Measurements from ENCODE around the gene PTPRM.
"Not testable (repeated sequence)": the region's sequence is repeated elsewhere in the genome, so short reads cannot be mapped to it uniquely, and the experiment has no call there.

Gene PTPRM

DNA sequence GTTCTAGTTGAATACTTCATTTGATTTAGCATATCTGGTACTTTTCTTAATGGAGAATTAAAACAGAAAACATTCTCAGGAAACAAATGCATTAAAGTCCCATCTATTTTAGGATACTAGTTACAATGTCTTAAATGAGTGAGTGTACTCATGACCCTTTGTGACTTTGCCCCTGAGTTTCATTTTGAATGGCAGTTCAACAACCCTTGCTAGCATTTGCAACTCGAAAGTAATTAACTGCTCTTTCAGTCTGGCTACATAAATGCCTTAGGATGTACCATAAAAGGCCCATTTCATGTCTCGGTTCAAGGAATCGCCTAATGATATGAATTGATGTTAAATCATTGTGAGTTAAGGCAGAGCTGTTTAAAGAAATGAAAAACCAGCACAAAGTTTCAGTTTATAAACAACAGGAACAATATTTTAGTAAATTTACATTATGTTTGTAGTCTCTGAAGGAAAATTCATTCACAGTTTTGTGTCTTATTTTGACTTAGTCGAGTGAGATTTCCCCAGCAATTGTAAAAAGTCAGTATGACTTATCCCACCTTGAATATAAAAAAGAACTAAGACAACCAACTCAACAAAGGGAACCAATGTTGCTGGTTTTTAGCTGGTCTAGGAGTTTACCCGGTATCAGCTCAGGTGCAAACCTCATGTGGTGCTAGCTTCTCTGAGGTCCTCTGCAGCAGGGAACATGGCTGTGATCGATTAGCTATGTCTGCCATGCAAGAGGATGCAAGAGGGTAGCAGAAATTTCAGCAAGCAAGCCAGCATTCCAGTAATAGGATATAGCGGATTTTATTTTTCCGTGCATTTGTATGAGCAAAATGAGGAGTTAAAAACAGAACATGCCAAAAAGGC, 386.2 kb downstream of the PTPRM start:
- TF ChIP-seq POLR2AphosphoS5 (IDR thresholded peaks at IDR 0.05; ENCODE audit: low read depth, low read length) (no peak), TAF1 (IDR thresholded peaks at IDR 0.05; ENCODE audit: borderline replicate concordance, low read depth, low read length) (no peak), POLR2A (IDR thresholded peaks at IDR 0.05; ENCODE audit: low read depth, low read length) (no peak)
- no peak for FAIRE-seq

DNA sequence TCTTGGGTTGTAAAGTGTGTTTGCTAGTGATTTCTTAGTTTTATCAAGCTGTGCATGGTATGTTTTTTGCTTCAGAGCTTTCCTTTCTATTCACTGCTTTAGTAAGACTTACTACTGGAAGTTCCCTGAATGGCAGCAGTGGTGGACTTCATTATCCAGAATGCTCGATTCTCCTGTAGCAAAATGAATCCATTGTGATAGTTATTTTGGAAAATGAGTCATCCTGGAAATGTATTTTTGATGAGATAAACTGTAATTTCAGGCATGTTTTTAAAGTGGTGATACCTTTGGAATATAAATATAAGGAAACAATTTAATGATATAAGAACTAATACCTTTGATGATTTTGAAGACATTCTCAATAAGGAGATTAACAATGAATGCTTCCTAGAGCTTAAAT, 387.1 kb downstream of the PTPRM start:
- DNase-seq (ENCODE audit: insufficient read length) (no peak), FAIRE-seq (no peak)
- TF ChIP-seq TAF1 (IDR thresholded peaks at IDR 0.05; ENCODE audit: borderline replicate concordance, low read depth, low read length) (no peak), POLR2AphosphoS5 (IDR thresholded peaks at IDR 0.05; ENCODE audit: low read depth, low read length) (no peak), POLR2A (IDR thresholded peaks at IDR 0.05; ENCODE audit: low read depth, low read length) (no peak)

More for the DNA sequence above, 386.2 kb downstream of the PTPRM start:
- no peak for DNase-seq (ENCODE audit: insufficient read length)

- FAIRE-seq (no peak), DNase-seq (ENCODE audit: insufficient read length) (no peak)
- TF ChIP-seq POLR2AphosphoS5 (IDR thresholded peaks at IDR 0.05; ENCODE audit: low read depth, low read length), result no peak
- no peak for TF ChIP-seq TAF1 (IDR thresholded peaks at IDR 0.05; ENCODE audit: borderline replicate concordance, low read depth, low read length)
- TF ChIP-seq POLR2A (IDR thresholded peaks at IDR 0.05; ENCODE audit: low read depth, low read length), result no peak
Measured at GRCh38 chr18:7955175-7955574, 388.1 kb downstream of the PTPRM start.

DNA sequence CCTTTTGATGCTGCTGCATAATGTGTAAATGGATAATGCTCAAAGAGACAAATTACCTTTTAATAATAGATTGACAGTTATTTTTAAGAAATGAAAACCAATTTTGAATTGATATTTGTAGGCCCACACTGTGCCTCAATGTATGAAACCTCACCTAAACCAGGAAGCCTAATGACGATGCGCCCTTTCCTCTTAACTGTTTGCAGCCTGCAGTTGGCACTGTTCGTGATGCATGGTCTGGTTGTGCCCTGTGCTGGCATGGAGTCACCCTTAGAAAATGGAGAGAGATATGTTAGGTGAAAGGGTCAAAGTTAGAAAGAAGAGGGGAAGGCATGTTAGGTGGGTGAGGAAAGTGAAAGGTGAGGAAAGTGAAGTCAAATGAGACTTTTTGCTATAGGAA, 390.2 kb downstream of the PTPRM start:
- no peak for TF ChIP-seq POLR2A (IDR thresholded peaks at IDR 0.05; ENCODE audit: low read depth, low read length)
- DNase-seq (ENCODE audit: insufficient read length), result no peak
- no peak for FAIRE-seq

DNA sequence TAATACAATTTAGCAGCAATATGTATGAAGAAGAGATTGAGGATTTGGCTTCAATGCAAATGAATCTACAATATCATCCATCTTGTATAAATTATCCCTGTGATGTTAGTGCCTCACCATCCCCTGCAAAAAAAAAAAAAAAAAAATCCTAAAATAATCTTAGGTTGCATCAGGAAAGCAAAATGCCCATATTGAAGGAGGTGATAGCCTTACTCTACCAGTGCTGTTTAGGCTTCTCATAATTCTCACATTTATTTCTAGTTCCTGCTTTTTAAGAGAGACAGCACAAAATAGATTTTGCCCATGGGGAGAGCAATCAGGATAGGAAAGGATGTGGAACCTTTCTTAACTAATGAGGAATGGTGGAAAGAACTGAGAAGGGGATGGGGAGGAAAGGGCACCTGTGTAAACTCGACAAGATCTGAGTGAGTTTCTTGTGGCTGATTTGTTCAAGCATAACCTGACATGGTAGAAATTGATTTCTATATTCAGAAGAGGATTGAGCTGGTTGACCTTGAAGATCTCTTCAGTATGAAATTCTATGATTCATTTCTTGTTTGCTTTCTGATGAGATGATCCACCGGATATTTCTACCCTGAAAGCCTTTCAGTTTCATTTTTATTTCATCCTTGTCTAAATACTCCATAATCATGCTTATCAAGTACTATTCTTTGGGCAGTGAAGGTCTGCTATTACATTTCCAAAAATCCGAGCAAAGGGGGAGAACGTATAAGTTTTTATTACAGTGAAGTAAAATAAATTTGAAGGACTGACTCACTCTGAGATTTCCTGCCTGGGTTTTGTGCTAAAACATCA, 391.2 kb downstream of the PTPRM start:
- DNase-seq (ENCODE audit: insufficient read length) (no peak), FAIRE-seq (no peak)
- TF ChIP-seq TAF1 (IDR thresholded peaks at IDR 0.05; ENCODE audit: borderline replicate concordance, low read depth, low read length), result no peak
- TF ChIP-seq POLR2A (IDR thresholded peaks at IDR 0.05; ENCODE audit: low read depth, low read length), result no peak
- TF ChIP-seq POLR2AphosphoS5 (IDR thresholded peaks at IDR 0.05; ENCODE audit: low read depth, low read length), result no peak

DNA sequence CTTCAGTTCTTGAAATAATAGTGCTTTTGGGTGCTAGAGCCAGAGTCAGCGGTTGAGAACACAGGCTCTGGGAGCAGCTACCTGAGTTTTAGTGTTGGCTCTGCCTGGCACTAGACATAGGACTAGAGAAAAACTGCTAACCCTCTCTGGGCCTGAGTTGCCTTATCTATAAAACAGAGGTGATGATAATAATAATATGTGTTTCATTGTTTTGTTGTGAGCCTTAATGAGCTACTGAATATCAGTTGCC, 391.7 kb downstream of the PTPRM start:
- DNase-seq (ENCODE audit: insufficient read length) (no peak), FAIRE-seq (no peak)
- no peak for TF ChIP-seq TAF1 (IDR thresholded peaks at IDR 0.05; ENCODE audit: borderline replicate concordance, low read depth, low read length)
- TF ChIP-seq POLR2A (IDR thresholded peaks at IDR 0.05; ENCODE audit: low read depth, low read length), result no peak
- no peak for TF ChIP-seq POLR2AphosphoS5 (IDR thresholded peaks at IDR 0.05; ENCODE audit: low read depth, low read length)

DNA sequence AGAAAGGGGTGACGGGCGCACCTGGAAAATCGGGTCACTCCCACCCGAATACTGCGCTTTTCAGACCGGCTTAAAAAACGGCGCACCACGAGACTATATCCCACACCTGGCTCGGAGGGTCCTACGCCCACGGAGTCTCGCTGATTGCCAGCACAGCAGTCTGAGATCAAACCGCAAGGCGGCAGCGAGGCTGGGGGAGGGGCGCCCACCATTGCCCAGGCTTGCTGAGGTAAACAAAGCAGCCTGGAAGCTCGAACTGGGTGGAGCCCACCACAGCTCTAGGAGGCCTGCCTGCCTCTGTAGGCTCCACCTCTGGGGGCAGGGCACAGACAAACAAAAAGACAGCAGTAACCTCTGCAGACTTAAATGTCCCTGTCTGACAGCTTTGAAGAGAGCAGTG, 399.6 kb downstream of the PTPRM start:
- FAIRE-seq, result not testable (repeated sequence)

DNA sequence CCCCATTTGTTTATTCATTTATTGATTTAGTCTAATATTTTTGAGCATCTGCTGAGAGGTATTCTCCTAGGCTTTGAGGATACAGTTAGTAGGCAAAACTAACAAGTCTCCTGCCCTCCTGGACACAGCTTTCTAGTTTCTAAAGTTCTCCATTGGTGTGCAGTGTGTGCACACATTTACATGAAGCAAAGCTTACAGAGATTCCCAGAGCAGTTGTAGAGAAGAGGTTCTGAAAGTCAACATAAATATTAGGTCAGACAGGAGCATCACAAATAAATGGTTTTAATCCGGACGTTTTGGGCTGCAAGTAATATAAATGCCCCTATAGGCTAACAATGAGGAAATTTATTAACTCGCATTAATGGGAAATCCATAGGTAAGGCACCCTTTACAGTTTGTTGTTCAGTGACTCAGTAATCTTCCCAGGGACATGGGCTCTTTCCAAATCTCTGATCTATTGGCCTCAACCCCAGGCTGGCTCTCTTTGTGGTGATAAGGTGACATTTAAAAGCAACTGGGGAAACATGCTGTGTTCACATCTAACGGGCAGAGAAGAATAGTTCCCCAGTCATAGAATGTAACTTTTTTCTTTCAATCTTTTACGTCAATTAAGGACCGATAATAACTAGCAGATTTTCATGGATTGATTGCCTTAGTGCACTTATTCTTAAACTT, 407.2 kb downstream of the PTPRM start:
- DNase-seq (ENCODE audit: insufficient read length) (no peak), FAIRE-seq (no peak)
- TF ChIP-seq POLR2A (IDR thresholded peaks at IDR 0.05; ENCODE audit: low read depth, low read length) (no peak), TAF1 (IDR thresholded peaks at IDR 0.05; ENCODE audit: borderline replicate concordance, low read depth, low read length) (no peak), POLR2AphosphoS5 (IDR thresholded peaks at IDR 0.05; ENCODE audit: low read depth, low read length) (no peak)

More for the DNA sequence above, 399.6 kb downstream of the PTPRM start:
- DNase-seq (ENCODE audit: insufficient read length), result not testable (repeated sequence)

DNA sequence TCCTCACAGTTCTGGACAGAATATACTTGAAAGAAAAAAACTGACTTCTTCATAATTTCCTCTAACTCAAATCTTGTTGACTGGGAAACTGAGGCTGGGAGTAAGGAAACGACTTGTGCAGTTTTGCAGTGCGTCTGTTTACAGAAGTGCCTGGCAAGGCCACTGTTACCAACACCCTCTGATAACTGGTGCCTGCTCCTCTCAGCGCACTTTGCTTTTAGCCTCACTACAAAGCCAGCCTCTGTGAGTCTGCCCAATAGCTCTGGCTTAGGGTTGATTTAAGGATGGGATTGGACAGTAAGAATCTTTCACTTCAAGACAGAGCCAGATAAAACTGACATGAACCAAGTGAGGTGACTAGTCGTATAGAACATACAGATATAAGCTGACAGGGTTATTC, 410.8 kb downstream of the PTPRM start:
- DNase-seq (ENCODE audit: insufficient read length), result no peak
- FAIRE-seq, result no peak
- TF ChIP-seq POLR2AphosphoS5 (IDR thresholded peaks at IDR 0.05; ENCODE audit: low read depth, low read length), result no peak
- TF ChIP-seq TAF1 (IDR thresholded peaks at IDR 0.05; ENCODE audit: borderline replicate concordance, low read depth, low read length), result no peak

DNA sequence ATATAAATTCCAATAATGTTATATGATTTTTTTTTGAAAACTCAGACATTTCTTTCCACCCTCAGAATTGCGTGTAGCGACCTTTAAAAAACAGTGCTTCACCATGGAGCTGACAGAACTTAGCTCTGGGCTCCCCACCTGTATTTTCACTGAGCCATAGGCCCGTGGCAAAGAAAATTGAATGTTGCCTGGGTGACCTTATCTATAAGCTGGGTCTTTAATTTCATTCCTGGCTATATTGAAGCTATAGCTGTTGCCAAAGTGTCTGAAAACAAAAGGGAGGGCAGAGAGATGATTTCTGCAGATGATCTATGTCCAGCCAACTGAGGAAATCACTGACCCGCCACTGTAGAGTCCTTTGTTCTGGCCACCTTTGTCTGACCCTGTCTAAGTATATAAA, 411.7 kb downstream of the PTPRM start:
- FAIRE-seq (no peak), DNase-seq (ENCODE audit: insufficient read length) (no peak)
- TF ChIP-seq POLR2A (IDR thresholded peaks at IDR 0.05; ENCODE audit: low read depth, low read length), result no peak
- no peak for TF ChIP-seq POLR2AphosphoS5 (IDR thresholded peaks at IDR 0.05; ENCODE audit: low read depth, low read length)
- no peak for TF ChIP-seq TAF1 (IDR thresholded peaks at IDR 0.05; ENCODE audit: borderline replicate concordance, low read depth, low read length)

DNA sequence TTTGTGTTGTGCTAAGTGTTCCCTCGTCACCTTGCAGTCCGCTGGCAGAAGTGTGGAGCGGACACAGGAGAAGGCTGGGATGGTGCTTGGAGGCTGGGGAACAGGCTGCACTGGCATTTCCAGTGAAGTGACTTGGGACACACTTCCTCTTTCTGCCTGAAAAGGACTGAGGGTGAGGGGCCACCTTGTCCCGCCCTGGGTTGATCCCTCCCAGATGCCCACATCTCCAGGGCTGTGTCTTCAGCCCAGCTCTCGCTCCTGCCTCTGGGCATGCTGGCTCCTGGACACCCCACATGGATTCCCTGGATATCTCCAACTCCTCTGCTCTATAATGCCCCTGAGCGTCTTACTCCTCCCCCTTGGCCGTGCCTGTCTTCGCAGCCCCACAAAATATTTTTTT, 412.6 kb downstream of the PTPRM start:
- TF ChIP-seq TAF1 (IDR thresholded peaks at IDR 0.05; ENCODE audit: borderline replicate concordance, low read depth, low read length) (no peak), POLR2AphosphoS5 (IDR thresholded peaks at IDR 0.05; ENCODE audit: low read depth, low read length) (no peak), POLR2A (IDR thresholded peaks at IDR 0.05; ENCODE audit: low read depth, low read length) (no peak)
- FAIRE-seq (no peak), DNase-seq (ENCODE audit: insufficient read length) (no peak)

DNA sequence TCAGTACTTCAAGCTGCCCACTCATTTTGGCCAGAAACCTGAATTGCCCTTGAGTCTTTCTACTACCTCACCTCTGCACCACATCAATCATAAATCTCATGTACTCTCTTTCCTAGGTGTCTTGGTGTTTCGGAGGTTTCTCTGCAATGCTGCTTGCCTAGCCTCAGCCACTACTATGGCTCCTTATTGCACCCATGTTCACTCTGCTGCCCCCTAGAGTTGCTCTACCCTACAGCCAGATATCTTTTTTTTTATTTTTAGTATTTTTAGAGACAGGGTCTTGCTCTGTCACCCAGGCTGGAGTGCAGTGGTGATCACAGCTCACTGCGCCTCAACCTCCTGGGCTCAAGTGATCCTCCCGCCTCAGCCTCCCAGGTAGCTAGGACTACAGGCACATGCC, 413.0 kb downstream of the PTPRM start:
- DNase-seq (ENCODE audit: insufficient read length), result no peak
- FAIRE-seq, result no peak

More for the DNA sequence above, 413.0 kb downstream of the PTPRM start:
- no peak for TF ChIP-seq POLR2A (IDR thresholded peaks at IDR 0.05; ENCODE audit: low read depth, low read length)
- no peak for TF ChIP-seq POLR2AphosphoS5 (IDR thresholded peaks at IDR 0.05; ENCODE audit: low read depth, low read length)
- TF ChIP-seq TAF1 (IDR thresholded peaks at IDR 0.05; ENCODE audit: borderline replicate concordance, low read depth, low read length), result no peak

All from GM12892 (cell line).